GM23338 (cell line): Measurements from ENCODE around the gene HSPA12A. TPM values are rescaled to one million over a fixed set of nuclear protein-coding genes. Genes with fewer than 3 reads are reported as not detected.

ENCODE experiments used
- ATAC-seq: fragments of 200-7000 bp; cut with Tn5 transposase; 3 replicates; pipeline ENCODE4 v1.9.1; 2020
- DNase-seq: peaks from one replicate; pipeline ENCODE4 v3.0.0-alpha.2; 2015; ENCODE audit warnings: low spot score
- H2AFZ ChIP-seq: fragments of 200-600 bp; sonication (generic); 2 replicates; pipeline ENCODE4 v1.8.0; 2016; ENCODE audit warnings: antibody characterized with exemption, mild to moderate bottlenecking, moderate library complexity
- H3F3A ChIP-seq: fragments of 200-600 bp; sonication (generic); replicated peaks from 2 replicates; pipeline ENCODE4 v1.8.0; 2017; ENCODE audit warnings: antibody characterized with exemption, mixed run types, low read depth
- H3K27ac ChIP-seq: fragments of 200-600 bp; sonication (generic); 2 replicates; pipeline ENCODE4 v1.6.1; 2016; ENCODE audit warnings: low read depth
- H3K27me3 ChIP-seq: fragments of 200-600 bp; sonication (generic); 2 replicates; pipeline ENCODE4 v1.8.0; 2016; ENCODE audit warnings: mild to moderate bottlenecking, mixed run types, moderate library complexity; ENCODE audit not compliant: insufficient read depth
- H3K36me3 ChIP-seq: fragments of 200-600 bp; sonication (generic); 2 replicates; pipeline ENCODE4 v1.8.0; 2016; ENCODE audit warnings: mild to moderate bottlenecking; ENCODE audit not compliant: insufficient read depth
- H3K4me1 ChIP-seq: fragments of 200-600 bp; sonication (generic); 2 replicates; pipeline ENCODE4 v1.8.0; 2016; ENCODE audit warnings: mild to moderate bottlenecking, moderate library complexity; ENCODE audit not compliant: insufficient read depth
- H3K4me2 ChIP-seq: fragments of 200-600 bp; sonication (generic); 2 replicates; pipeline ENCODE4 v1.7.1; 2017; ENCODE audit warnings: mixed run types
- H3K4me3 ChIP-seq: fragments of 200-600 bp; sonication (generic); 2 replicates; pipeline ENCODE4 v1.6.1; 2016; ENCODE audit warnings: mixed run types
- H3K79me2 ChIP-seq: fragments of 200-600 bp; sonication (generic); replicated peaks from 2 replicates; pipeline ENCODE4 v1.8.0; 2017; ENCODE audit warnings: mild to moderate bottlenecking; ENCODE audit not compliant: insufficient read depth
- H3K9me2 ChIP-seq: fragments of 200-600 bp; sonication (generic); 2 replicates; pipeline ENCODE4 v1.8.0; 2017; ENCODE audit not compliant: insufficient read depth
- H4K20me1 ChIP-seq: fragments of 200-600 bp; sonication (generic); replicated peaks from 2 replicates; pipeline ENCODE4 v1.8.0; 2017; ENCODE audit warnings: mild to moderate bottlenecking; ENCODE audit not compliant: insufficient read depth
- H3K27ac Mint-ChIP-seq: 2 replicates; pipeline ENCODE4 v1.8.0; 2020; ENCODE audit warnings: inconsistent platforms, mild to moderate bottlenecking, moderate library complexity, mixed read lengths
- H3K27me3 Mint-ChIP-seq: 3 replicates; pipeline ENCODE4 v1.8.0; 2022; ENCODE audit warnings: low read depth, mild to moderate bottlenecking, moderate library complexity, mixed read lengths, inconsistent platforms; ENCODE audit not compliant: insufficient read depth, poor library complexity
- H3K36me3 Mint-ChIP-seq: 3 replicates; pipeline ENCODE4 v1.8.0; 2021; ENCODE audit warnings: low read depth, mild to moderate bottlenecking, inconsistent platforms, moderate library complexity, mixed read lengths
- H3K4me1 Mint-ChIP-seq: 3 replicates; pipeline ENCODE4 v1.8.0; 2020; ENCODE audit warnings: mild to moderate bottlenecking, inconsistent platforms, mixed read lengths
- H3K4me3 Mint-ChIP-seq: 3 replicates; pipeline ENCODE4 v1.8.0; 2021; ENCODE audit warnings: moderate library complexity, mild to moderate bottlenecking, inconsistent platforms, mixed read lengths
- H3K9me3 Mint-ChIP-seq: 3 replicates; pipeline ENCODE4 v1.8.0; 2020; ENCODE audit warnings: moderate library complexity, mild to moderate bottlenecking, inconsistent platforms, mixed read lengths
- CTCF ChIP-seq, 2 experiments: fragments of 200-600 bp in 1 of 2; sonication (generic) in 1 of 2; conservative IDR thresholded peaks; 2 replicates each; pipeline versions ENCODE4 v1.5.1 to v1.6.1; 2016 to 2017; ENCODE audit warnings: antibody characterized with exemption in 2 of 2, low read depth in 2 of 2, mild to moderate bottlenecking in 2 of 2, moderate library complexity in 1 of 2
- ETS1 ChIP-seq: IDR thresholded peaks from 2 replicates; pipeline ENCODE4 v1.6.1; 2016; ENCODE audit warnings: antibody characterized with exemption
- EZH2 ChIP-seq: fragments of 200-600 bp; sonication (generic); IDR thresholded peaks from one replicate; pipeline ENCODE4 v1.8.0; 2017; ENCODE audit warnings: antibody characterized with exemption, mild to moderate bottlenecking, low read depth; ENCODE audit not compliant: unreplicated experiment
- EZH2phosphoT487 ChIP-seq: fragments of 200-600 bp; sonication (generic); IDR thresholded peaks from one replicate; pipeline ENCODE4 v1.8.1; 2018; ENCODE audit warnings: antibody characterized with exemption; ENCODE audit not compliant: unreplicated experiment
- REST ChIP-seq: IDR thresholded peaks from one replicate; pipeline ENCODE4 v1.6.1; 2018; ENCODE audit warnings: antibody characterized with exemption; ENCODE audit not compliant: unreplicated experiment
- STAT1 ChIP-seq: IDR thresholded peaks from one replicate; pipeline ENCODE4 v1.6.1; 2016; ENCODE audit warnings: antibody characterized with exemption; ENCODE audit not compliant: unreplicated experiment
- ZNF114 ChIP-seq: fragments of 250-450 bp; sonication (Bioruptor Pico); IDR thresholded peaks from 2 replicates; pipeline ENCODE4 v1.5.0; 2020; ENCODE audit warnings: mild to moderate bottlenecking, moderate library complexity
- ZNF331 ChIP-seq: fragments of 250-450 bp; sonication (Bioruptor Pico); IDR thresholded peaks from 2 replicates; pipeline ENCODE4 v1.5.0; 2020; ENCODE audit warnings: low read depth, mild to moderate bottlenecking, moderate library complexity
- ZNF462 ChIP-seq: fragments of 250-450 bp; sonication (Bioruptor Pico); IDR thresholded peaks from 2 replicates; pipeline ENCODE4 v1.5.0; 2020; ENCODE audit warnings: mild to moderate bottlenecking, moderate library complexity
- polyA plus RNA-seq: library from polyadenylated mRNA; unstranded; fragments of >200 nt; fragmentation: Nextera tagmentation; extraction: Ambion mirVana; gene quantifications from 2 replicates; pipeline ENCODE4 v1.2.1, GENCODE V29; 2016
- total RNA-seq: library from RNA; depleted of rRNA; stranded (reverse); fragments of >200 nt; shearing (Covaris generic); gene quantifications from 2 replicates; pipeline ENCODE4 v1.2.3, GENCODE V29; 2014

The HSPA12A gene
- total and polyA plus RNA-seq, 2 experiments from 2014 or later = 4.4 to 6.3 TPM

GRCh38 chr10:116729243-116729642 lies 13.1 kb downstream of the HSPA12A start:
- Mint-ChIP-seq H3K36me3 (no peaks in the 10 kb centered on the region), H3K9me3 (no peaks in the 10 kb centered on the region), H3K27ac (no peak overlapping the region), H3K27me3 (peaks cover 2% of the 10 kb centered on the region), H3K4me3 (no peak overlapping the region), H3K4me1 (no peaks in the 10 kb centered on the region; the same call in 2 of the 3 replicates)
- H3K9me2 ChIP-seq = peaks cover 6% of the 10 kb centered on the region; the same call in 1 of the 2 replicates
- DNase-seq (no peak), ATAC-seq (no peak)
- no peaks in the 10 kb centered on the region for H3K36me3 ChIP-seq
- H3K4me3 ChIP-seq = no peak overlapping the region
- H3K4me2 ChIP-seq = no peak overlapping the region
- H3K27ac ChIP-seq = no peak overlapping the region
- H2AFZ ChIP-seq = no peak overlapping the region
- no peaks in the 10 kb centered on the region for H3K79me2 ChIP-seq
- H3K27me3 ChIP-seq = no peaks in the 10 kb centered on the region
- no peaks in the 10 kb centered on the region for H3F3A ChIP-seq
- H3K4me1 ChIP-seq = no peaks in the 10 kb centered on the region
- TF ChIP-seq STAT1 (no peak), EZH2phosphoT487 (no peak), EZH2 (no peak), ZNF114 (no peak), ZNF331 (CRISPR knock-in tag) (no peak), ETS1 (no peak), REST (no peak), CTCF (conservative IDR thresholded peaks at IDR 0.05; ENCODE audit: low read depth in 2 of 2) (no peak), ZNF462 (CRISPR knock-in tag) (no peak)
- H4K20me1 ChIP-seq = no peaks in the 10 kb centered on the region
